GM12878 (cell line): ENCODE data around the gene CALHM3. TPM values are rescaled to one million over a fixed set of nuclear protein-coding genes. Genes with fewer than 3 reads are reported as not detected.

Source experiments
- ATAC-seq: fragments of 200-7000 bp; cut with Tn5 transposase; 3 replicates; pipeline ENCODE4 v1.9.1; 2020; ENCODE audit warnings: mild to moderate bottlenecking, moderate library complexity
- BruUV-seq: library from RNA; stranded (reverse); fragments of 400-500 nt; replicated peaks from 2 replicates; lab custom pipeline; 2021; lab: Mats Ljungman, UMichigan
- CTCF ChIA-PET: fragments of 300-600 bp; sonication (Branson Sonifier 250); formaldehyde crosslinking; extraction: SDS; loops from one replicate; lab custom pipeline; 2021; ENCODE audit warnings: inconsistent platforms; lab: Yijun Ruan, JAX
- POLR2A ChIA-PET: fragments of 350-600 bp; formaldehyde crosslinking; extraction: SDS; loops from one replicate; lab custom pipeline; 2021; ENCODE audit warnings: inconsistent platforms; lab: Charles Lee
- RAD21 ChIA-PET: fragments of 300-600 bp; sonication (Branson Sonifier 250); formaldehyde crosslinking; loops from one replicate; lab custom pipeline; 2023; ENCODE audit warnings: antibody characterized with exemption; ENCODE audit not compliant: unreplicated experiment; lab: Charles Lee
- SMC1A ChIA-PET: fragments of 300-600 bp; sonication (Branson Sonifier 250); formaldehyde crosslinking; loops from one replicate; lab custom pipeline; 2023; ENCODE audit not compliant: unreplicated experiment, uncharacterized antibody; lab: Charles Lee
- DNase-seq: peaks from one replicate; pipeline ENCODE4 v3.0.0-alpha.2; 2011; ENCODE audit warnings: low read depth, low spot score
- FAIRE-seq: peaks from 3 replicates; lab custom pipeline; 2011; peaks lifted over from hg19 to GRCh38; lab: Jason Lieb, UNC
- H2AFZ ChIP-seq: 2 replicates; pipeline ENCODE4 v1.6.0; 2011; ENCODE audit warnings: low read depth, low read length, control low read depth; ENCODE audit not compliant: control insufficient read depth
- H3K27ac ChIP-seq: 2 replicates; pipeline ENCODE4 v1.5.1; 2011; ENCODE audit warnings: control low read depth; ENCODE audit not compliant: control insufficient read depth, insufficient read depth
- H3K27me3 ChIP-seq, 2 experiments: replicated peaks in 1 of 2; 2 replicates each; pipeline versions ENCODE4 v1.6.0 to v1.6.1; 2011; ENCODE audit warnings: low read length in 1 of 2; ENCODE audit not compliant: control insufficient read depth in 2 of 2, insufficient read depth in 2 of 2
- H3K36me3 ChIP-seq, 2 experiments: 2 replicates each; pipeline ENCODE4 v1.5.1; 2011; ENCODE audit warnings: low read length in 1 of 2; ENCODE audit not compliant: control insufficient read depth in 2 of 2, insufficient read depth in 2 of 2
- H3K4me1 ChIP-seq: 2 replicates; pipeline ENCODE4 v1.6.1; 2011; ENCODE audit warnings: mild to moderate bottlenecking, low read length, moderate library complexity, mixed read lengths; ENCODE audit not compliant: control insufficient read depth, insufficient read depth
- H3K4me2 ChIP-seq: 2 replicates; pipeline ENCODE4 v1.6.0; 2011; ENCODE audit warnings: control low read depth; ENCODE audit not compliant: control insufficient read depth, insufficient read depth
- H3K4me3 ChIP-seq: fragments of 200-600 bp; sonication (generic); 2 replicates; pipeline ENCODE4 v1.5.1; 2016
- H3K79me2 ChIP-seq: 2 replicates; pipeline ENCODE4 v1.6.0; 2011; ENCODE audit warnings: low read length; ENCODE audit not compliant: control insufficient read depth, insufficient read depth
- H3K9ac ChIP-seq: 2 replicates; pipeline ENCODE4 v1.8.0; 2011; ENCODE audit warnings: low read length, control low read depth, mixed read lengths; ENCODE audit not compliant: control insufficient read depth, insufficient read depth
- H3K9me3 ChIP-seq: replicated peaks from 3 replicates; pipeline ENCODE4 v1.5.1; 2011; ENCODE audit warnings: mild to moderate bottlenecking, low read length; ENCODE audit not compliant: control insufficient read depth, insufficient read depth
- H4K20me1 ChIP-seq: 2 replicates; pipeline ENCODE4 v1.6.0; 2011; ENCODE audit not compliant: control insufficient read depth, insufficient read depth
- ASH2L ChIP-seq: fragments of 300-600, 200-600 bp; sonication (generic); IDR thresholded peaks from 2 replicates; pipeline ENCODE4 v1.6.1; 2017; ENCODE audit warnings: low read depth, mild to moderate bottlenecking, borderline replicate concordance
- BHLHE40 ChIP-seq, 2 experiments: fragments of 450-650 bp in 1 of 2; IDR thresholded peaks; 2 replicates each; pipeline ENCODE4 v1.6.1; 2011 to 2017; ENCODE audit warnings: low read depth in 2 of 2, borderline replicate concordance in 1 of 2, improper control_type of control experiment in 1 of 2, low read length in 1 of 2, mild to moderate bottlenecking in 1 of 2
- CEBPB ChIP-seq, 2 experiments: fragments of 150-350 bp in 1 of 2; IDR thresholded peaks; 2 replicates each; pipeline ENCODE4 v1.6.1; 2012 to 2014; ENCODE audit warnings: low read depth in 2 of 2, low read length in 2 of 2, borderline replicate concordance in 1 of 2, inconsistent platforms in 1 of 2
- CHD1 ChIP-seq: IDR thresholded peaks from 2 replicates; pipeline ENCODE4 v1.6.1; 2012; ENCODE audit warnings: low read depth, low read length, improper control_type of control experiment
- CREB1 ChIP-seq: IDR thresholded peaks from 2 replicates; pipeline ENCODE4 v1.6.1; 2012; ENCODE audit warnings: low read depth, mild to moderate bottlenecking, inconsistent platforms
- E4F1 ChIP-seq: fragments of 450-650 bp; IDR thresholded peaks from 2 replicates; pipeline ENCODE4 v1.6.1; 2018; ENCODE audit warnings: borderline replicate concordance, mild to moderate bottlenecking; ENCODE audit not compliant: partially characterized antibody
- ESRRA ChIP-seq: IDR thresholded peaks from 2 replicates; pipeline ENCODE4 v1.6.1; 2012; ENCODE audit warnings: mild to moderate bottlenecking, low read length, improper control_type of control experiment
- PBX3 ChIP-seq: IDR thresholded peaks from 2 replicates; pipeline ENCODE4 v1.6.1; 2011; ENCODE audit warnings: mild to moderate bottlenecking, low read depth, low read length, moderate library complexity; ENCODE audit not compliant: insufficient replicate concordance
- REST ChIP-seq: IDR thresholded peaks from 2 replicates; pipeline ENCODE4 v1.6.1; 2012; ENCODE audit warnings: mild to moderate bottlenecking, low read depth, low read length
- SMARCA5 ChIP-seq: fragments of 450-650 bp; IDR thresholded peaks from 2 replicates; pipeline ENCODE4 v1.6.1; 2017; ENCODE audit warnings: mild to moderate bottlenecking
- SREBF1 ChIP-seq: IDR thresholded peaks from 2 replicates; pipeline ENCODE4 v1.6.1; 2012; ENCODE audit warnings: mild to moderate bottlenecking, low read length
- ZBED1 ChIP-seq: IDR thresholded peaks from 2 replicates; pipeline ENCODE4 v1.6.1; 2016; ENCODE audit warnings: borderline replicate concordance
- WGBS: methylation state at CpG from one replicate; pipeline ENCODE4 v1.1.6; 2016; ENCODE audit warnings: low lambda C conversion rate; ENCODE audit not compliant: insufficient replicate concordance, insufficient coverage; ENCODE audit errors: missing lambda C conversion rate; 5-methylcytosine and 5-hydroxymethylcytosine counted together
- in situ Hi-C: fragments of 300-500 bp; cut with MboI; formaldehyde crosslinking; loops from 9 replicates; pipeline ENCODE4 v1.14.3; 2018; ENCODE audit warnings: mixed read lengths
- intact Hi-C: fragments of 100-400 bp; cut with micrococcal nuclease; formaldehyde crosslinking; loops from one replicate; pipeline ENCODE4 v1.14.2; 2022; ENCODE audit not compliant: unreplicated experiment
- polyA plus RNA-seq, 11 experiments: library from polyadenylated mRNA; depleted of rRNA in 4 of 11; unstranded in 6 of 11; stranded (reverse) in 5 of 11; fragments of >200 nt; fragmentation: Nextera tagmentation in 4 of 11; fragmentation: Illumina TruSeq in 1 of 11; extraction: Ambion mirVana in 4 of 11; extraction: Trizol in 1 of 11; gene quantifications; 1 replicate in 1 of 11; 2 replicates in 10 of 11; pipeline versions ENCODE4 v1.2.1 to v1.2.3, GENCODE V29; 2011 to 2016; ENCODE audit warnings: inconsistent platforms in 2 of 11, missing spikeins in 2 of 11, low read depth in 1 of 11
- total RNA-seq, 4 experiments: library from RNA; depleted of rRNA in 3 of 4; stranded (reverse); fragments of >200 nt in 3 of 4; fragmentation: Illumina TruSeq in 1 of 4; extraction: Trizol in 1 of 4; gene quantifications; 2 replicates each; pipeline versions ENCODE4 v1.2.1 to v1.2.3, GENCODE V29; 2013 to 2021
- TF ChIP-seq, protein P1 (sequence below): fragments of 450-650 bp; IDR thresholded peaks from 2 replicates; pipeline ENCODE4 v1.6.1; 2016; ENCODE audit warnings: mild to moderate bottlenecking

Gene CALHM3
- total and polyA plus RNA-seq, 10 of the 15 experiments (the other 5 are each of a cell fraction or from before 2014, with no cell fraction given), result 0.03 to 0.42 (median 0.11) TPM; not detected in 5

- ATAC-seq, result peak; percentile 78
- ChIA-PET SMC1A (interaction anchor here (0.7 to 1.7 kb wide), 4 partner anchors 9 to 71 kb away, joined by 3 to 7 read pairs (median 4); no protein-coding TSS in a partner anchor), POLR2A (no interaction called here), RAD21 (no interaction called here), CTCF (interaction anchor here (0.6 to 2.1 kb wide), 8 partner anchors 11 to 591 kb away, joined by 3 to 11 read pairs (median 5); no protein-coding TSS in a partner anchor)
- BruUV-seq, result no TSS peak
- in situ Hi-C loops (no loop called here), intact Hi-C loops (loop anchor here (5.0 kb wide), 1 partner anchor 88 kb away; no protein-coding TSS in a partner anchor)
- no peaks in the 10 kb centered on the region for H3K79me2 ChIP-seq
- H4K20me1 ChIP-seq, result no peaks in the 10 kb centered on the region
- FAIRE-seq, result peak; percentile 69
- 38% methylated on average over 10 of the region's 10 CpGs for WGBS
- no peak overlapping the region for H3K4me2 ChIP-seq
- H3K36me3 ChIP-seq, result no peaks in the 10 kb centered on the region
- H3K4me3 ChIP-seq, result no peak overlapping the region
- H3K9me3 ChIP-seq, result no peaks in the 10 kb centered on the region
- peak; percentile 28 for DNase-seq
- peaks cover 0 to 3% of the 10 kb centered on the region in 2 experiments; a peak in 1 of 4 replicates for H3K27me3 ChIP-seq
- no peak overlapping the region for H3K9ac ChIP-seq
- H2AFZ ChIP-seq, result no peak overlapping the region
- H3K4me1 ChIP-seq, result peaks cover 6% of the 10 kb centered on the region
- no peak overlapping the region for H3K27ac ChIP-seq
- TF ChIP-seq SREBF1 (no peak), CEBPB (IDR thresholded peaks at IDR 0.05; ENCODE audit: borderline replicate concordance in 1 of 2, low read depth in 2 of 2, low read length in 2 of 2) (no peak), ZBED1 (no peak), PBX3 (no peak), BHLHE40 (IDR thresholded peaks at IDR 0.05; ENCODE audit: borderline replicate concordance in 1 of 2, low read depth in 2 of 2, low read length in 1 of 2) (peak; percentile 72 to 88), SMARCA5 (no peak), ASH2L (no peak), REST (no peak), E4F1 (no peak), ESRRA (peak; percentile 62; the same call in 1 of the 2 replicates), CREB1 (no peak), CHD1 (no peak)
- TF ChIP-seq, protein P1, sequence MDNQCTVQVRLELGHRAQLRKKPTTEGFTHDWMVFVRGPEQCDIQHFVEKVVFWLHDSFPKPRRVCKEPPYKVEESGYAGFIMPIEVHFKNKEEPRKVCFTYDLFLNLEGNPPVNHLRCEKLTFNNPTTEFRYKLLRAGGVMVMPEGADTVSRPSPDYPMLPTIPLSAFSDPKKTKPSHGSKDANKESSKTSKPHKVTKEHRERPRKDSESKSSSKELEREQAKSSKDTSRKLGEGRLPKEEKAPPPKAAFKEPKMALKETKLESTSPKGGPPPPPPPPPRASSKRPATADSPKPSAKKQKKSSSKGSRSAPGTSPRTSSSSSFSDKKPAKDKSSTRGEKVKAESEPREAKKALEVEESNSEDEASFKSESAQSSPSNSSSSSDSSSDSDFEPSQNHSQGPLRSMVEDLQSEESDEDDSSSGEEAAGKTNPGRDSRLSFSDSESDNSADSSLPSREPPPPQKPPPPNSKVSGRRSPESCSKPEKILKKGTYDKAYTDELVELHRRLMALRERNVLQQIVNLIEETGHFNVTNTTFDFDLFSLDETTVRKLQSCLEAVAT, result peak; percentile 60; the same call in 1 of the 2 replicates
These were observed 25.2 kb upstream of the CALHM3 start for GRCh38 chr10:103504181-103504783.
